T-helper 1 cell treated with Interleukin-12 subunit alpha and Interleukin-12 subunit beta and Interleukin-4 antibody, amounts not matched to agents 30 μg/mL and 1 μg/mL, for 36 hours (primary cell): Measurements from ENCODE around the gene KLHL24.
"Not testable (repeated sequence)": the region's sequence is repeated elsewhere in the genome, so short reads cannot be mapped to it uniquely, and the experiment has no call there.

Experiments
- H3K27ac Mint-ChIP-seq: one replicate; pipeline ENCODE4 v1.8.0; 2021; ENCODE audit warnings: mild to moderate bottlenecking, mixed read lengths
- H3K27me3 Mint-ChIP-seq: one replicate; pipeline ENCODE4 v1.8.0; 2021; ENCODE audit warnings: low read depth, mixed read lengths
- H3K36me3 Mint-ChIP-seq: one replicate; pipeline ENCODE4 v1.8.0; 2021; ENCODE audit warnings: low read depth, mixed read lengths
- H3K4me1 Mint-ChIP-seq: one replicate; pipeline ENCODE4 v1.8.0; 2021; ENCODE audit warnings: low read depth, mixed read lengths
- H3K4me3 Mint-ChIP-seq: one replicate; pipeline ENCODE4 v1.8.0; 2021; ENCODE audit warnings: mild to moderate bottlenecking, moderate library complexity, mixed read lengths
- H3K9me3 Mint-ChIP-seq: one replicate; pipeline ENCODE4 v1.8.0; 2021; ENCODE audit warnings: mixed read lengths

The KLHL24 gene

DNA sequence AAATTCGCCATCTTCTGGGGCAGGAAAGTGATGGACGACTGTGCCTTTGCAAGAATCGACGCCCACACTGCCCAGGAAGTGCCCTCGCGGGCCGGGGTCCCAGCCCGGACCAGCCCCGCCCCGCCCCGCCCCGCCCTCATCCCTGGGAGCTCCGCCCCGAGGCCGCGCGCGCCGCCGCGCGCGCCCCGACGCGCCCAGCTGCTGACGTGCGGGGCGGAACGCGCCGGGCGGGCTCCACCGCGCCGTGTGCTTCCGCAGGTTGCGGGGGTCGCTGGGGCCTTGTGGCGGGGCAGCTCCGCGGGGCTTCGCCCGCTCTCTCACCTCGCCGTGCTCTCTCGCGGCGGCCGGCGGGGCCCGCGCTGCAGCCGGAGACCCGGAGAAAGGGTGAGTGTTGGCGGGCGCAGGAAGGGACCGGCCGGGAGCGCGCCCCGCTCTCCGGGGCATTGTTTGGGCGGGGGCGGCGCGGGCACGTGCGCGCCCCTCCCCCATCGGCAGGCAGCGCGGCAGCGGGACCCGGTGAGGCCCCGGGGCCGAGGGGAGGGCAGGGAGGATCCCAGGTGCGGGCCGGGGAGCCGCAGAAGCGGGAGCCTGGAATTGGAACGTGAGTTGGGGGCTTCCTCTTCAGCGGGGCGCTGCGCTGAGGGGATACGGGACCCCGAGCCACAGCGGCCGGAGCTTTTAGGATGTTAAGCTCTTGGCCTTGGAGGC, 62.3 kb downstream of the KLHL24 start, which contains the start of gene YEATS2:
Gene YEATS2 (plus strand): TSS at position 188 of the 708 bp plus-strand sequence. CDS start 17,366 bp downstream, outside the sequence.
- H3K27me3 Mint-ChIP-seq: no peaks in the 10 kb centered on the region
- peak within 1 kb of the TSS; percentile 86 for H3K27ac Mint-ChIP-seq
- peak within 1 kb of the TSS; percentile 88 for H3K4me3 Mint-ChIP-seq
- H3K9me3 Mint-ChIP-seq: no peaks in the 10 kb centered on the region
- peaks cover 13% of the 10 kb centered on the region for H3K36me3 Mint-ChIP-seq
- peaks cover 37% of the 10 kb centered on the region for H3K4me1 Mint-ChIP-seq

GRCh38 chr3:183698318-183698751, 62.9 kb downstream of the KLHL24 start:
- H3K36me3 Mint-ChIP-seq: peaks cover 13% of the 10 kb centered on the region
- H3K4me1 Mint-ChIP-seq: peaks cover 38% of the 10 kb centered on the region
- peak overlapping the region; percentile 80 for H3K27ac Mint-ChIP-seq
- no peaks in the 10 kb centered on the region for H3K9me3 Mint-ChIP-seq
- H3K27me3 Mint-ChIP-seq: no peaks in the 10 kb centered on the region
- H3K4me3 Mint-ChIP-seq: peak overlapping the region; percentile 88

DNA sequence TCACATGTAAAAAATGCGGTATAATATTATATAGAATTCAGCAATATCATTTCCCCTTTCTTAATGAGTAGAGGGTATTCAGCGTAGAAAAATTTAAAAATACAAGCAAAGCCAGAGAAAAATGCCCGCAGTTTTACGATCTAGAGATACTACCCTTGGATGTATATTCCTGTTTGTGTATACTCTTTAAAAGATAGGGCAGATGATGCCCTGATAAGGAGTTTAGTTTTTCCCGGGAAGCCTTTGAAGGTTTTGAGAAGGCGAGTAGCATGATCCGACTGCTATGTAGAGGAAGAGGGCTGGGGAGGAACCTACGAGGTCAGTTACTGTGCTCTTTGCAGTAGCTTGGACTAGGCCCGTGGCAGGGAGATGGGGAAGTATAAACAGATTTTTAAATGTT, 63.3 kb downstream of the KLHL24 start:
- Mint-ChIP-seq H3K27ac (peak overlapping the region; percentile 80), H3K4me1 (peaks cover 42% of the 10 kb centered on the region), H3K36me3 (peaks cover 13% of the 10 kb centered on the region), H3K27me3 (no peaks in the 10 kb centered on the region), H3K4me3 (peak overlapping the region; percentile 88), H3K9me3 (no peaks in the 10 kb centered on the region)

GRCh38 chr3:183699238-183699947, 64.0 kb downstream of the KLHL24 start:
- peaks cover 15% of the 10 kb centered on the region for H3K36me3 Mint-ChIP-seq
- peak overlapping the region; percentile 80 for H3K27ac Mint-ChIP-seq
- no peaks in the 10 kb centered on the region for H3K9me3 Mint-ChIP-seq
- H3K27me3 Mint-ChIP-seq: no peaks in the 10 kb centered on the region
- H3K4me1 Mint-ChIP-seq: peaks cover 45% of the 10 kb centered on the region
- H3K4me3 Mint-ChIP-seq: peak overlapping the region; percentile 88

DNA sequence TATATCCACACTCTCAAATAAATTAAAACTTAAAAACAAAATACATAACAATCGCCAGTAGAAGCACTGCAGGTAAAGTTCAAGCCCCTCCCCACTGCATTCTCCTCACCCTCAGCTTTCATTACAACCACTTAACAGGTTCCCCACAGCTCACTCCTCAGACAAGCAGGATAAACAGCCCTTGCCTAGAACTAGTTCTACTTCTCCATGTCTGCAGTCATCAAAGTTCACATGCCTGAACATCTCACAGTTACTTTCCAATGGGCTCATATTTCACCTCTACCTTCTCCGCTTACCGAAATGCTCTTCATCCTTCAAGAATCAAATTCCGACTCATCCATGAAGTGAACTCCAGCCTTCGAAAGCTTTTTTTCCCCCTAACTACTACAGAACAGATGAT, 66.3 kb downstream of the KLHL24 start:
- H3K36me3 Mint-ChIP-seq: peaks cover 21% of the 10 kb centered on the region
- H3K4me1 Mint-ChIP-seq: peaks cover 49% of the 10 kb centered on the region
- H3K27ac Mint-ChIP-seq: no peak overlapping the region
- no peaks in the 10 kb centered on the region for H3K27me3 Mint-ChIP-seq
- no peaks in the 10 kb centered on the region for H3K9me3 Mint-ChIP-seq
- H3K4me3 Mint-ChIP-seq: no peak overlapping the region

GRCh38 chr3:183703892-183704291, 68.5 kb downstream of the KLHL24 start:
- peaks cover 38% of the 10 kb centered on the region for H3K4me1 Mint-ChIP-seq
- H3K9me3 Mint-ChIP-seq, H3K27ac Mint-ChIP-seq, H3K4me3 Mint-ChIP-seq, H3K27me3 Mint-ChIP-seq: not testable (repeated sequence)
- H3K36me3 Mint-ChIP-seq: peaks cover 19% of the 10 kb centered on the region

DNA sequence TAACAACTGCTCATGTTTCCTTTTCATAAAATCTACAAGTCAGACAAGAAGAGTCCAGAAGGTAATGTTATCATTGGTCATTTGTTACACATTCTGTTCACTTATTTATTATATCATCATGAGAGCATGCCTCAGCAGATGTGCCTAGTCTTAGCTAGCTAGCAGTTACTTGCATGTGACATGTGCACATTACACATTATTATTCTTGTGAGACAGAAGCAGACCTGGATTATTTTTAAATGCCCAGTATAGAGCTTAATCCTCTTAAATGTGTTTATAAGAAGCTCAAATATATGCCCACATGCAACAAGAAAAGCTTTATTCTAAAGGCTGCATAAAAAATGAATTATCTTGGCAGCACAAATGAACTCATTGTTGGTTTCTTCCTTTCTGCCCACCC, 74.8 kb downstream of the KLHL24 start:
- H3K4me1 Mint-ChIP-seq: peaks cover 11% of the 10 kb centered on the region
- no peaks in the 10 kb centered on the region for H3K9me3 Mint-ChIP-seq
- no peak overlapping the region for H3K27ac Mint-ChIP-seq
- H3K4me3 Mint-ChIP-seq: no peak overlapping the region
- peaks cover 13% of the 10 kb centered on the region for H3K36me3 Mint-ChIP-seq
- no peaks in the 10 kb centered on the region for H3K27me3 Mint-ChIP-seq

- H3K27me3 Mint-ChIP-seq: no peaks in the 10 kb centered on the region
- no peaks in the 10 kb centered on the region for H3K9me3 Mint-ChIP-seq
- H3K36me3 Mint-ChIP-seq: peaks cover 12% of the 10 kb centered on the region
- H3K27ac Mint-ChIP-seq: no peak overlapping the region
- peaks cover 5% of the 10 kb centered on the region for H3K4me1 Mint-ChIP-seq
- H3K4me3 Mint-ChIP-seq: no peak overlapping the region
Observed at GRCh38 chr3:183711516-183711915, 76.1 kb downstream of the KLHL24 start.

DNA sequence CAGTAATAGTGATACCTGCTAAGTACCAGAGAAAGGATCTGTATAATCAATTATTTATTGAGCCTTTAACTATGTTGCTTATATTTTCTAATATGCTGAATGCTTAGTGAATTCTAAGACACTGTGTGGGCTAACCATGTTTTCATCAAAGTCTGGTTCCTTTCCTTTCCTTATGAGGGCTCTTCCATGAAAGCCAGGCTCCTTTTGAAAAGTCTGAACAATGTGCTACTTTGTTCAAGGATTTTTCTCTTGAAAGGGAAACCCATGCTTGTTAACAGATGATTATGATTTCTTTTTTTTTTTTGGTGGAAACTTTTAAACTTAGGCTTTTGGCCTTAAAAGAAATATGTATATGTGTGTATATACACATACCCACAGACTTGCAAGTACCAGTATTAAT, 79.2 kb downstream of the KLHL24 start:
- H3K9me3 Mint-ChIP-seq: no peaks in the 10 kb centered on the region
- H3K27ac Mint-ChIP-seq: no peak overlapping the region

GRCh38 chr3:183718012-183718411, 82.6 kb downstream of the KLHL24 start:
- no peaks in the 10 kb centered on the region for H3K27me3 Mint-ChIP-seq
- H3K4me1 Mint-ChIP-seq: no peaks in the 10 kb centered on the region
- no peak overlapping the region for H3K4me3 Mint-ChIP-seq
- no peaks in the 10 kb centered on the region for H3K9me3 Mint-ChIP-seq
- H3K27ac Mint-ChIP-seq: no peak overlapping the region
- peaks cover 38% of the 10 kb centered on the region for H3K36me3 Mint-ChIP-seq

More for the DNA sequence above, 79.2 kb downstream of the KLHL24 start:
- H3K4me3 Mint-ChIP-seq: no peak overlapping the region
- peaks cover 5% of the 10 kb centered on the region for H3K4me1 Mint-ChIP-seq
- H3K27me3 Mint-ChIP-seq: no peaks in the 10 kb centered on the region
- H3K36me3 Mint-ChIP-seq: peaks cover 28% of the 10 kb centered on the region

- H3K4me3 Mint-ChIP-seq: no peak overlapping the region
- peaks cover 63% of the 10 kb centered on the region for H3K36me3 Mint-ChIP-seq
- no peak overlapping the region for H3K27ac Mint-ChIP-seq
- peaks cover 2% of the 10 kb centered on the region for H3K4me1 Mint-ChIP-seq
- H3K9me3 Mint-ChIP-seq: no peaks in the 10 kb centered on the region
- H3K27me3 Mint-ChIP-seq: no peaks in the 10 kb centered on the region
Observed at GRCh38 chr3:183725387-183725786, 90.0 kb downstream of the KLHL24 start.

DNA sequence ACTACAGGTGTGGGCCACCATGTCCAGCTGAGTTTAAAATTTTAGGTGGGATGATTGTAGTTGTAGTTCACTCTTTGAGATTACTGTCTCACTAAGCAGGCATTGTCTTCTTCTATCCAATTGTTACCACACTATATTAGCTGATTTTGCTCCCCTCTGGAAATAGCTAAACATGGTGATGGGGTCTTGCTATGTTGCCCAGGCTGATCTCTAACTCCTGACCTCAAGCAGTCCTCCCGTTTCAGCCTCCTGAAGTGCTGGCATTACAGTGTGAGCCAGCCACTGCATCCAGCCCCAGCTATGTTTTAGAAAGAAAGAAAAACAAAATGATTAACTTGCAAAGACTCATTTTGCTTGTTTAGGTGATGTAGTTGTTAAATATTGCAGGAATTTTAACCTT, 92.8 kb downstream of the KLHL24 start:
- peaks cover 2% of the 10 kb centered on the region for H3K4me1 Mint-ChIP-seq
- H3K36me3 Mint-ChIP-seq: peaks cover 62% of the 10 kb centered on the region
- H3K4me3 Mint-ChIP-seq: no peak overlapping the region
- no peak overlapping the region for H3K27ac Mint-ChIP-seq
- no peaks in the 10 kb centered on the region for H3K9me3 Mint-ChIP-seq
- H3K27me3 Mint-ChIP-seq: no peaks in the 10 kb centered on the region

GRCh38 chr3:183730361-183730760, 94.9 kb downstream of the KLHL24 start:
- H3K27ac Mint-ChIP-seq: no peak overlapping the region
- H3K4me1 Mint-ChIP-seq: peaks cover 2% of the 10 kb centered on the region
- H3K27me3 Mint-ChIP-seq: no peaks in the 10 kb centered on the region
- no peak overlapping the region for H3K4me3 Mint-ChIP-seq
- peaks cover 57% of the 10 kb centered on the region for H3K36me3 Mint-ChIP-seq
- no peaks in the 10 kb centered on the region for H3K9me3 Mint-ChIP-seq

DNA sequence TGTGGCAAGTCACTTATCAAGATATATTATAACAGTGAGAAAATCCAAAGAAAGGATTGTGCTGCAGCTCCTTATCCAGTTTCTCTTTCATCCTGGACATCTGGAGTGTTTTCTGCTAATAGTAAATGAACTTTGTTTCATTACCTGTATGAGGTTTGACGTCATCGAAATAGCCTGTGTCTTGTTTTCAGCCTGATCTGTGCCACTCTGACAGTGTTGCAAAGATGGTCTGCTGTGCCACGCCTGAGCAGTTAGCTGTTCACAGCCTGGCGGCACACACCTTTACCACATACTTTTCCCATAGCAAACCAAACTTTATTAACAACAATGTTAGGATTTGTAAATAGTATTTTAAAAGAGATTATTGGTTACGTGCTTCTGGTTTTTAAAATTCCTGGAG, 96.2 kb downstream of the KLHL24 start:
- Mint-ChIP-seq H3K4me3 (no peak overlapping the region), H3K4me1 (peaks cover 2% of the 10 kb centered on the region), H3K27ac (no peak overlapping the region), H3K36me3 (peaks cover 53% of the 10 kb centered on the region), H3K27me3 (no peaks in the 10 kb centered on the region), H3K9me3 (no peaks in the 10 kb centered on the region)

DNA sequence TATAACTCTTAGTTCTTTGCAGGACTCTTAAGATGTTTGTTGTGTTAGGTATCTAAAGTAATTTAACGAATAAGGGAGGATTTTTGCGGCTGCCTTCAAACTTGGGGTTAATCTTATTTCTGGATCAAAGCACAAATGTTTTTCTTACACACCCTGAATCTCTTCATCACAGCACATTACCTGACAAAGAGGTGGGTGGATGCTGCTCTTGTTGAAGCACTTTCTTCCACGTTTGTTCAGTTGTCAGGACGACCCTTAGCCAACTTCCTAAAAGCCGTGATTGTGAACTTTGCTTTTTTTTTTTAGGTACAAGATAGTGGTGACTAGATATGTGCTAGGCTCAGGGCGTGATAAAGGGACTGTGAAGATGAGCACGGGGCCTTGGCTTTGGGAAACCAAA, 98.1 kb downstream of the KLHL24 start:
- Mint-ChIP-seq H3K36me3 (peaks cover 54% of the 10 kb centered on the region), H3K27me3 (no peaks in the 10 kb centered on the region), H3K4me1 (no peaks in the 10 kb centered on the region), H3K27ac (no peak overlapping the region), H3K4me3 (no peak overlapping the region), H3K9me3 (no peaks in the 10 kb centered on the region)
